ENCODE measurements around the gene L2HGDH.
"Not testable (repeated sequence)": the region's sequence is repeated elsewhere in the genome, so short reads cannot be mapped to it uniquely, and the experiment has no call there.

L2HGDH gene

GRCh38 chr14:50340045-50340444 lies 28.0 kb upstream of the L2HGDH start:
- FAIRE-seq (no peak), DNase-seq (ENCODE audit: low spot score) (no peak)

GRCh38 chr14:50339178-50339804 lies 27.3 kb upstream of the L2HGDH start:
- FAIRE-seq = no peak
- DNase-seq (ENCODE audit: low spot score) = no peak

DNA sequence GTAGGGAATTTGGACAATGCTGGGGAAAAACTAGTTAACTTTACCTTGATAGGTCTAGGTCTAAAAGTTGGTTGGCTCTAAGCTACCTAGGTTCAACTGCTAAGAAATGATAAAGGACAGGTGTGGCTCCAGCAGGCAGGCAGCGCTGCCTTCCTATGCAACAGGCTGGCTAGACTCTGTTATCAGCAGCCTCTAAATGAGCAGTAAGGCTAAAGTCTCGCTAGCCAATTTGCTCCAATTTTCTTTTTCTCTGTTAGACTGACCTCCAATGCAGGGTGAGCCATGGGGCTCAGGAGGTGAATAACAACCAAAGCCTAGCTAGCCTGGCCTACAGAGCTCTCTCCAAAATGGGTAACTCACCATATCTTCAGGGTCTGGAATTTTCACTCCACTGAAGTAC lies 26.6 kb upstream of the L2HGDH start:
- FAIRE-seq = no peak

GRCh38 chr14:50335989-50336824 lies 24.2 kb upstream of the L2HGDH start:
- no peak for FAIRE-seq
- DNase-seq (ENCODE audit: low spot score) = no peak

More for the DNA sequence above, 26.6 kb upstream of the L2HGDH start:
- DNase-seq (ENCODE audit: low spot score) = no peak

GRCh38 chr14:50335389-50335788 lies 23.4 kb upstream of the L2HGDH start:
- FAIRE-seq (no peak), DNase-seq (ENCODE audit: low spot score) (no peak)

- no peak for FAIRE-seq
Measured at GRCh38 chr14:50334211-50334610, 22.2 kb upstream of the L2HGDH start.

DNA sequence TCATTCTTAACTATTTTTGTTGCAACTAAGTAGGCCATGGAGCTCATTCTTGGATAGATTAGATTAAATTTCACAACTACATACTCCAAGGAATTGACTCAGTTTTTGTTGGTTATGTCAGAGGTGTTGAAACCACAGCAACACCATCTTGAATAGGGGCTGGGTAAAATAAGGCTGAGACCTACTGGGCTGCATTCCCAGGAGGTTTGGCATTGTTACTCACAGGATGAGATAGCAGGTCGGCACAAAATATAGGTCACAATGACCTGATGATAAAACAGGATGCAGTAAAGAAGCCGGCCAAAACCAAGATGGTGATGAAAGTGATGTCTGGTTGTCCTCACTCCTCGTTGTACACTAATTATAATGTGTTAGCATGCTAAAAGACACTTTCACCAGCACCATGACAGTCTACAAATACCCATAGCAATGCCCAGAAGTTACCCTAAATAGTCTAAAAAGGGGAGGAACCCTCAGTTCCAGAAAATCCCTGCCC lies 21.0 kb upstream of the L2HGDH start:
- DNase-seq (ENCODE audit: low spot score) (no peak), FAIRE-seq (no peak)

More at GRCh38 chr14:50334211-50334610, 22.2 kb upstream of the L2HGDH start:
- DNase-seq (ENCODE audit: low spot score) = no peak

DNA sequence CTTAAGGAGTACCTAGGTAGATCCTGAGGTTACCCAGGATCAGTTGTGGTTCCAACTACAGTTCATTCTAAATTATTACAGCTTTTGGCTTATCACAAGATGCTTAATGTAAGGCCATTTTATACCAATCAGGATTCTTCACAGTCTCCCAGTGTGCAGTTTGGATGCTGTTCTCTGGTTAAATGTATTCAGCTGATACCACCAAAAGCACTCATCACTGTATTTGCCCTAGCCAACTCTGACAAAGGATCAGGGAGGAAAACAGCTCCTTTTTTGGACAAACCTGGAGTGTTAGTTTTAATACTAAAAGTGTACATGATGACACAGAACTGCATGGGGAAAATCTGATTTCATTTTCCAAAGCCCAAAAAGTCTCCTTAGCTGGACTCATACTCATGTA lies 19.6 kb upstream of the L2HGDH start:
- DNase-seq (ENCODE audit: low spot score) (no peak), FAIRE-seq (no peak)

DNA sequence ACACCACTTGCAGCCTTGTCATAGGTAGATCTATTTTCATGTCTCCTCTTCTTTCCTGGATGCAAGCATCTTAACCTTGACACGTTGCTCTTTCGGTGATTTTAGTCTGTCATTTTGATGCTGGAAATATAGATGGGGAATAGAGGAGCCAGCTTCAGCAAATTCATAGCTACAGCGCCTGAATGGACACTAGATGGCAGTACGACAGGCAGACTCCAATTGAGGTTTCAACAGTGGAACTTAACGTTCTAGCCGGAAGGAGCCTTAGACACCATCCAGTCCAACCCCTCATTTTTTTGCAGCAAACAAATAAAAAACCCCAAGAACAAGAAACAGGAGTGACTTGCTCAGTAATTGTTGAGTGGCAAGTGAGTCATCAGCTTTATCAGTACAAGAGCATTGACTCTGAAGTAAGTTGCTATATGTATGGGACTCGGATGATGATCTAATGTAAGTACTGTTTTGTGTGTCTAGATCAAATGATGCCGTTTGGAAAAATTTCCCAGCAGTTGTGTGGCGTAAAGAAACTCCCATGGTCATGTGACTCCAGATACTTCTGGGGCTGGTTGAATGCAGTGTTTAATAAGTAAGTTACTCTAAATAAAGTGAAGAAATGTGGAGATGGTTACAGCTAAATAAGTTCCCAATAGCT lies 9.1 kb upstream of the L2HGDH start:
- FAIRE-seq (no peak), DNase-seq (ENCODE audit: low spot score) (peak; percentile 90)

- DNase-seq (ENCODE audit: low spot score) (no peak), FAIRE-seq (no peak)
Measured at GRCh38 chr14:50320283-50320682, 8.3 kb upstream of the L2HGDH start.

DNA sequence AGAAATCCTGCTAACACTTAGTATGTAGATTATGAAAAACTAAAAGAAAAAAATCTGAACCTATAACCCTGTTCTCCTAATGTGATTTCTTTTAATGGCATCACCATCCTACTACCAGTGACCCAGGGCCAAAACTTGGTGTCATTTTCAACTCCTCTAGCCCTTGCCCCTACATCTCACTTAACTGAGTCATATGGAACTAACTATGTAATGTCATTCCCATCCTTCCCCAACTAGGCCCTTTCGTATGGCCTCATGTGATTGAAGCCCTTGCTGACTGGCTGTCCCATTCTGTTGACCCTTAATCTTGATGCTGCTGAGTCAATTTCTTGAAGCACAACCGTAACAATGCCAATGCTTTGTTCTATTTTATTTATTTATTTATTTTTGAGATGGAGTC lies 7.7 kb upstream of the L2HGDH start:
- DNase-seq (ENCODE audit: low spot score) (no peak), FAIRE-seq (peak; percentile 35)

- DNase-seq (ENCODE audit: low spot score) (no peak), FAIRE-seq (no peak)
Measured at GRCh38 chr14:50319293-50319692, 7.3 kb upstream of the L2HGDH start.

DNA sequence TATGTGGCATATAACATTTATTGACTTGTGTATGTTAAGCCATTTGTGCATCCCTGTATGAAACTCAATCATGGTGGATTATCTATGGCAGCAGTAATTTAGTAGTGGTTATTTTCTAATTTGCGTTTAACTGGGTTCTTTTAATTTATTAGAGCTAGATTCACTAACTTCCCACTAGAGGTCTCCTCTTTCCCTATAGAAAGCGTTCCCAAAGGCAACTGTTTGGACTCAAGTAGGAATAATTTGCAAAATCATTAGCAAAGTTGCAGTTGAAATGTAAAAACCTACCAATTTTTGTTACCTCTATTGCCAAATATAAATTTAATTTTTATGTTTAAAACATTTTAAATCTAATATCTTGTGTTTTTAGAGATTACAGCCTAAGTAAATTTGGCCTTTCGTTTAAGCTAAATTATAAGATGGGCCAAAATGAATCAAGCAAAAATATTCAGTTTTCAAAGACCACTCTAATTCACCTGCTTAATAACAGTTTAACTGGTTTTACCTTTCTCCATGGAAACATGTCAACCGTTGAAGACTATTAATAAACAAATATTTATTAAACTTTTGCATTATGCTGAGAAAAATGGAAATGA lies 6.1 kb upstream of the L2HGDH start:
- no peak for FAIRE-seq
- DNase-seq (ENCODE audit: low spot score) = peak; percentile 37

DNA sequence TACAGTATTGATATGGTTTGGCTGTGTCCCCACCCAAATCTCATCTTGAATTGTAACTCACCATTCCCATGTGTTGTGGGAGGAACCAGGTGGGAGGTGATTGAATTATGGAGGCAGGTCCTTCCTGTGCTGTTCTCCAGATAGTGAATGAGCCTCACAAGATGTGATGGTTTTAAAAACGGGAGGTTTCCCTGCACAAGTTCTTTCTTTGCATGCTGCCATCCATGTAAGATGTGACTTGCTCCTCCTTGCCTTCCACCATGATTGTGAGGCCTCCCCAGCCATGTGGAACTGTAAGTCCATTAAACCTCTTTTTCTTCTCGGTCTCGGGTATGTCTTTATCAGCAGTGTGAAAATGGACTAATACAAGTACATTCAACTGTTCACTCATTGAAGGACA lies 2.1 kb upstream of the L2HGDH start:
- not testable (repeated sequence) for DNase-seq (ENCODE audit: low spot score); FAIRE-seq

DNA sequence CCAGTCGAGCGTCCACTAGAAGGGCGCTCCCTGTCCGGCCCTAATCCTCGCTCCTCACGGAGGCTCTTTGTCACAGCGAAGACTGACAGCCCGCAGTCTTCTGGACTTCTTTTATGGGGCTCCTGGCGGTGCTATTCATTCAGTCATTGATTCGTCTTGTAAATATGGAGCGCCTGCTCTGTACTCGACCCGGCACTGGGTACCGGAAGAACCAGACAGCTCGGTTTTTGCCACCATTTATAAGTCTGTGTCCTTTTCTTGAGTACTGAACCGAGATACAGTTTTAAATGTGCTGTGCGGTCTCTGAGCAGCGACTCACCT lies 665 bp upstream of the L2HGDH start:
- FAIRE-seq (no peak), DNase-seq (ENCODE audit: low spot score) (no peak)

DNA sequence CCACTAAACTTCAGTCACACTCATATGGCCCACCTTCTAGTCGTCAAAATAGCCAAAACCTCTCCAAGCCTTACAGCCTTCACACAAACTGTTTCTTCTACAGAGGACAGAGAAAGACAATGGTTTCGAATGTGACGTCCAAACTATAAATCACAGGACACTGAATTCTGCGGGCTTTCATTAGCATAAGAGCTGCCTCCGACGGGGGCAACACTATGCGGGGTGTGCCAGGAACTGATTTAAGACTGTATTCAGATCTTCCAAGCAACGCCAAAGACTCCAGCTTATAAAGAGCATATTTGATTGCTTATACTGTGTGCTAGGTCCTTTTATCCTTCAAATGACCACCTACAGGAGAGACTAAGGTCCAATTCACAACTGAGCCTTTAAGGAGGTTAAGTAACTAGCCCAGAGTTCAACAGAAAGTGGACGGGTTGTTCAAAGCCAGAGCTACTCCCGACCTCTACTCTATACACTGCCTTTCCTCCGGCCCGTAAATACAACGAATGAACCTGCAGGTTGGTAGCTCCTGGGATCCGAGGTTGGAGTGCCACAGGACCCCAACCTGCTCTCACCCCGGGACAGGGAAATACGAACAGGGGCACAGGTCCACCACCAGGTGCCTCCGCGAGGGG lies 575 bp downstream of the L2HGDH start:
- DNase-seq (ENCODE audit: low spot score) (peak; percentile 96), FAIRE-seq (peak; percentile 93)

GRCh38 chr14:50310445-50310844 lies 1.6 kb downstream of the L2HGDH start:
- DNase-seq (ENCODE audit: low spot score) = no peak
- FAIRE-seq = no peak

DNA sequence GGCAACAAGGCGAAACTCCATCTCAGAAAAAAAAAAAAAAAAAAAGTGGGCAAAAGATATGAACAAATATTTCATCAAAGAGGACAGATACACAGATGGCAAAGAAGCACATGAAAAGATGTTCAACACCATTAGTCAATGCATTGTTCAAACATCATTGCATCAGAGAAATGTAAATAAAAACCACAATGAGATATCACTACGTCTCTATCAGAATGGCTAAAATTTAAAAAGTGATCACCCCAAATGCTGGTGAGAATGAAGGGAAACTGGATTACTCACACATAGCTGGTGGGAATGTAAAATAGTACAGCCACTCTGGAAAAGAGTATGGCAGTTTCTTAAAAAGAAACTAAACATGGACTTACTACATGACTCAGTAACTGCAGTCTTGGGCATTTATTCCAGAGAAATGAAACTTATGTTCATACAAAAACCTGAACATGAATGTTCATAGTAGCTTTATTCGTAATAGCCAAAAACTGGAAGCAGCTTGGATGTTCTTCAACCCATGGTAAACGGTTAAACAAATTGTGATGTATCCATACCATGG lies 3.6 kb downstream of the L2HGDH start:
- FAIRE-seq = peak; percentile 30
- no peak for DNase-seq (ENCODE audit: low spot score)

DNA sequence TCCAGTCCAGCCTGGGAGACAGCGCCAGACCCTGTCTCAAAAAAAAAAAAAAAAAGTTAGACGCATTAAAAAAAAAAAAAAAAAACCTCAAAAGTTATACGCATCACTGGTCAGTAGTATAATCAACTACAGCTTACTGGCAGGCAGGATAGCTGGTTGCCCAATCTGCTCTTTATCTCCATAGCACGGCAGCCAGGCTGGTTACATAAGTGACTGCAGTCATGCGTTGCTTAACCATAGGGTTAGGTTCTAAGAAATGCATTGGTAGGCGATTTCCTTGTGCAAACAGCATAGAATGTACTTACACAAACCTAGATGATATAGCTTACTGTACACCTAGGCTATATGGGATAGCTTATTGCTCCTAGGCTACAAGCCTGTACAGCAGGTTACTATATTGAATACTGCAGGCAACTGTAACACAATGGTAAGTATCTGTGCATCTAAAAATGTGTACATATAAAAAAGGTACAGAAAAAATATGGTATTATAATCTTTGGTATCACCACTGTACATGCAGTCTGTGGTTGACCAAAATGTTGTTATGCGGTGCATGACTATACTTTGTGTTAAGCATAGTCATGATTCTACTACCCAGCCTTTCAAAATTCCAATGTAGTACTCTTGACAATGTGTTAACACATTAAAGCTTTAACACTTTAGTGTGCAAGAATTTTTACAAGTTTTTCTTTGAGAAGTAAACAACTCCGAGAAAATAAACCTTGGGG lies 8.1 kb downstream of the L2HGDH start:
- FAIRE-seq (no peak), DNase-seq (ENCODE audit: low spot score) (no peak)

- FAIRE-seq (no peak), DNase-seq (ENCODE audit: low spot score) (no peak)
Measured at GRCh38 chr14:50301914-50302313, 10.1 kb downstream of the L2HGDH start.
